ENCODE data around the gene QRICH2.
"Not testable (repeated sequence)": the region's sequence is repeated elsewhere in the genome, so short reads cannot be mapped to it uniquely, and the experiment has no call there.

Gene QRICH2

GRCh38 chr17:76233588-76234353 is 74.3 kb downstream of the QRICH2 start:
- DNase-seq, result no peak

GRCh38 chr17:76232342-76232741 is 75.7 kb downstream of the QRICH2 start:
- no peak for DNase-seq

- not testable (repeated sequence) for DNase-seq
These were observed 81.3 kb downstream of the QRICH2 start for GRCh38 chr17:76226749-76227148.

- not testable (repeated sequence) for DNase-seq
These were observed 82.5 kb downstream of the QRICH2 start for GRCh38 chr17:76225373-76226086.
